Dermis microvascular lymphatic vessel endothelial cell (primary cell): Measurements from ENCODE around the gene KLHDC3. TPM values are rescaled to one million over a fixed set of nuclear protein-coding genes. Genes with fewer than 3 reads are reported as not detected.

ENCODE experiments used
- DNase-seq, 2 donors: peaks; one replicate each; pipeline versions ENCODE4 v3.0.0 to v3.0.0-alpha.2; 2010; ENCODE audit warnings: low read depth in 2 of 2
- total RNA-seq: library from RNA; depleted of rRNA; stranded (reverse); fragments of >200 nt; gene quantifications from 2 replicates; pipeline ENCODE4 v1.2.1, GENCODE V29; 2014

The KLHDC3 gene
- total RNA-seq, 1 donor from 2014 or later = 131 TPM

DNA sequence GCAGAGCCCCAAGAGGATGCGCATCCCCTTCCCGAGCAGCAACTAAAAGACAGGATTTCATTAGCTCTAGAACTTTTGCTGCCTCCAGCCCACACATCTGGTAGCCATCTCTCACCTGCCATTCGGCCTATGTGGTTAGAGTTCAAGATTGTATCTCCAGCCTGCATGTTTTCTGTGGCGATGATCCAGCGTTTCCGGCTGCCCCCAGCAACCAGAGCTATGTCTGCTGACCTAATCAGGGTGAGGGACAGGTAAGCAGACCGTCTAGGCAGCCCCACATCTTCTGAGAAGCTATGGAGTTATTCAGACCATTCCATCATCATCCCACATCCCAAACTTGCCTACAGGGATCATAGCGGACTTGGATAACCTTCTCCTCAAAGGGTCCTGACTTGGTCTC is 41.9 kb downstream of the KLHDC3 start:
- no peak for DNase-seq

DNA sequence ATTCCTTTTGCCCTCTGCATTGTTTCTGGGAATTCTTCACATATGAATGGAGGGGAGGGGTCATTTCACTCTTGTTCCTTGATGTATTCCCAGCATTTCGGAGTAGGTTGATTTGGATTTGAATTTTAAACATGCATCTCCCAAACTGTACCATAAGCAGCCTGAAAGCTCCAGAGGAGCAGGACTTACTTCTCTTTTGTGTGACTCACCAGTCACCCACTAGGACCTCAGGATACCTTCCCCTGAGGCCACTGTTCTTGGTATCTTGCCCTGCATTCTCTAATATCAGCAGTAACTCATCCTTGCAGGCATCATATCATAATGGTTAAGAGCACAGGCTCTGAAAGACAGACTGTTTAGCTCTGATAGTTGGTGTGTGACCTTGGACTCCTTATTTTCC is 44.5 kb downstream of the KLHDC3 start:
- no peak for DNase-seq

DNA sequence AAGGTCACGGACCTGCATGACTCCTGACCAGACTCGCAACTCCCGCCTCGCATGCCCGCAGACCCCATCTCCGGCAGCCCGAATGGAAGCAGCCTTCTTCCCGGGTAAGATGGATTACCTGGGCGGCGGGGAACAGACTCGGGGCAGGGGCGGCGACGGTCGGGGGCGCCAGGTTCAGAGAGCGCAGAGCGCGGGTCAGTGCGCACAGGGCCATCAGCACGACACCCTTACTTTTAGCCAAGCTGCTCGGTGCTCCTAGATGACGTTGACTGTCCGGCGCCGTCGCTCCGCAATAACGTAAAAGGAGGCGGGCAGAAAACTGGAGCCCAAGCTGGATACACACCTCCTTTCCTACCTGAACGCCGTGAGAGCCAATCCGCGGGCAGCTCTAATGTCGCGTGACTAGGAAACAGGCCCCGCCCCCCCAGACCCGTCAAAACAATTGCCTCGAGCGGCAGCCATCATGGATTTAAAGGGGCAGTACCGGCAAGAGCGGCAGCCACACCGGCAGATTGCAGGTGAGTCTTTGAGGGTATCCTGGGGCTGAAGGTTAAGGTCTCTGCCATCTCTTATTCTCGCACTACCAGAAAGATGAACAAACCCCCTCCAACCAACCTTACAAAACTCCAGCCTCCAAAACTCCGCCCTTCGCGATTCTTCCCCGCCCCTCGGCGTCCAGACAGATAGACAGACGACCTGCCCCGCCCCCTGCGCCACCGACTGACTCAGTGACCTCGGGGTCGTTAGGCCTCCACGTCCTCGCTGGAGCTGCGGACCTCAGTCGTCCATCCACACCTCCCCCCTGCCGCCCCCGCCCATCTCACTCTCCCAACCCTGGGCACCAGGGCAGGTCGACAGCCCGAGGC is 45.4 kb downstream of the KLHDC3 start, which contains the start of the genes KLC4 and MRPL2:
Gene KLC4 (plus strand): TSS at position 464 of the 866 bp plus-strand sequence. CDS start 1,705 bp downstream, outside the sequence.
Gene MRPL2 (minus strand): TSS at position 267 of the 866 bp plus-strand sequence. CDS start 53 bp downstream, at position 214.
- DNase-seq = peak; percentile 97 to 99

DNA sequence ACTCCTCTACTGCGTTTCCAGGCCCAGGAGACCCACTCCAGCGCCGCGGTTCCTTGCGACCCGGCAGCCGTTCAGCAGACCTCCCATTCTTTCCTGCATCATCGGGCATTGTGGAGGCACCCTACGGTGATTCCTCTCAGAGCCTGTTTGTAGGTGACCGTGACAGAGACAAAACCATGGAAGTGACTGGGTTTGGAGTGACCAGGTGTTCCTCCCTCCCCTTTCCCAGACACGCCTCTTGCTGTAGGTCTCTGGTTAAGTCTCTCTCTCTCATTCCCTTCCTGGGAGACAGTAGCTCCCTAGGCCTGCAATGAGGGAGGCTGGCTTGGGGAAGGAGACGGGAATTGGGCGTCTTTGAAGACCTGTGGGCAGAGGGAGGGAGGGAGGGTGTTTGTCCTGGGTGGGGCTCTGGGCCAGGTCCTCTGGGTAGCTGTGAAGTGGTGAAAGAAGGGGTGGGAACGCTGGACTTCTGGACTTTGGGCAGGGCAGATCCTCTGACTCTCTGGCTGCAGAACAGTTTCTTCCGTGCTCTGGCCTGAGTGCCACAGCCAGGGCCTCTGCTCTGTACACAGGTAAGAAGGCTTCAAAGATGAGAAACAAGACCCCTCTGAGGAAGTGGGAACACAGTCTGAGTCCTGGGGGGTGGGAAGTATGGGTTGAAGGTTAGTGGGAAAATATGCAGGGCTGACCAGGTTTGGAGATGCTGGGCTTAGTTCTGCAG is 46.1 kb downstream of the KLHDC3 start:
- no peak for DNase-seq

DNA sequence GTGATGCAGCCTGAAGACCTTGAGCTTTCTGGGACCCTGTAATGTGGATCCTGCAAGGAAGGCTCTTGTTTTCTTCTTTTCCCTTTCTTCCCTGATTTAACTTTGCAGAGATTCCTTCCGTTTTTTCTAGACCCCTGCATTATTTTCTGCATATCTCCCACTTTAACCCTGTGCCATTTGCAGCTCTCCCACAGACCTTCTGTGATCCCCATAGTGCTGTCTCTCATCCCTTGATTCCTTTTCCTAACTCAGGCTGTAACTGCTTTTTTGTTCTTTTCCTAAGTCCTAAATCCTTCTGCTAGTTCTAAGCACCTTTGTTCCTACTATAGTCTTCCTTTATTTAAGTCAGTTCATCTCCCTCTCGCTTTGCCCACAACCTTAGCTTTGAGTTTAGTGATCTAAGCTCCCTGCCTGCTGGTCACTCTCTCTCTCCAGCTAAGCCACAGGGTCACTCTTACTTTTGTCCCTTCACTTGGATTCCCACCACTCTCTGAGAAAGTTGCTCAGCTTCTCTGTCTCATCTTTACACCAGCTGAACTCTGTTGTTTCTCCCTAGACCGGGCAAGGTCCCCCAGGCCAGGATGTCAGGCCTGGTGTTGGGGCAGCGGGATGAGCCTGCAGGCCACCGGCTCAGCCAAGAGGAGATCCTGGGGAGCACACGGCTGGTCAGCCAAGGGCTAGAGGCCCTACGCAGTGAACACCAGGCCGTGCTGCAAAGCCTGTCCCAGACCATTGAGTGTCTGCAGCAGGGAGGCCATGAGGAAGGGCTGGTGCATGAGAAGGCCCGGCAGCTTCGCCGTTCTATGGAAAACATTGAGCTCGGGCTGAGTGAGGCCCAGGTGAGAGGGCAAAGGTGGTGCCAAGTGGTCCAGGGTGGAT is 46.9 kb downstream of the KLHDC3 start:
- DNase-seq = no peak

DNA sequence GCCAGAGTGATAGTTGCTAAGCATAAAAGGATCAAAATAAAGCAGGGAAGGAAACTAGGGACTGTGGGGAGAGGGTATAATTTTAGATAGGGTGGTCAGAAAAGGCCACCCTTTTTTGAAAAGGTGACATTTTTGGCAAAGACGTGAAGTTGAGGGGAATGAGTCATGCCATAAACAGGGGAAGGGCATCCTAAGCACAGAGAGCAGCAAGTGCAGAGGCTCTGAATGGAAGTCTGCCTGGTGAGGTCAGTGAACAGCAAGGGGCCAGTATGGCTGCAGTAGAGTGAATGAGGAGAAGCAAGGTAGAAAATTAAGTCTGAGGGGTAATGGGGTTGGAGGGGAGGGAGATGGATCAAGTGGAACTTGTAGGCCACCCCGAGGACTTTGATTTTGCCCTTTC is 47.8 kb downstream of the KLHDC3 start:
- no peak for DNase-seq

DNA sequence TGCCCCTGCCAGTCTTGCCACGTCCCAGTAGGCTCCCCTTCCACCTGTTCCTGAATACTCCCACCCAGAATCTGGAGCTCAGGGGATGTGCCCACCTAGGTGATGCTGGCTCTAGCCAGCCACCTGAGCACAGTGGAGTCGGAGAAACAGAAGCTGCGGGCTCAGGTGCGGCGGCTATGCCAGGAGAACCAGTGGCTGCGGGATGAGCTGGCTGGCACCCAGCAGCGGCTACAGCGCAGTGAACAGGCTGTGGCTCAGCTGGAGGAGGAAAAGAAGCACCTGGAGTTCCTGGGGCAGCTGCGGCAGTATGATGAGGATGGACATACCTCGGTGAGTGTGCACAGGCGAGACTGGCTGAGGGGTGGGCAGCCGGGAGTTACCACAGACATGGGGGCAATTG is 48.8 kb downstream of the KLHDC3 start:
- DNase-seq = no peak

DNA sequence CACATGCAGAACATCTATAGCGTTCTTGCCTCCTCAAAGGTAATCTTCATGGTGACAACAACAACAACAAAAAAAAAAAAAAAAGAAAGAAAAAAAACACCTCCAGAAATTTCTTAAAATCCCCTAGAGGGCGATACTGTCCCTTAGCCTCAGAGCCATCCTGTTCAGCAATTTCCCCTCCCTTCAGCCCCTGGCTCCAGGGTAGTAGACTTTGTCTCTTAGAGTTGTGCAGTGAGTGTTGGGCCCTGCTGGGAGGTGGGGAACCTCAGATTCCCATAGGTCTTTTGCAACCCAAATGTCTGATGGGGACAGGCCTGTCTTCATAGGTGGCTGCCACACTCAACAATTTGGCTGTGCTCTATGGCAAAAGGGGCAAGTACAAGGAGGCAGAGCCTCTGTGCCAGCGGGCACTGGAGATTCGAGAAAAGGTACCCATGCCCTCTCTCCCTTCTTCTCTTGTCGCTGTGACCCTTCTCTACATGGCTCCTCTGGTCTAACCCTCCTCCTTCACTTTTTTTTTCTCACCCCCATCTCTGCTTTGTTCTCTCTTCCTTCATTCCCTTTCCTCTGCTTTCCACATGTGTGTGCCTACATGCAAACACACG is 56.1 kb downstream of the KLHDC3 start:
- DNase-seq = peak; percentile 50 to 60

Other genes starting within 250 kb of the KLHDC3 start
- gene BICRAL, start 232.2 kb upstream of the KLHDC3 start, total RNA-seq = 3.0 and 5.6 TPM in 2 replicates
- gene RPL7L1, start 134.6 kb upstream of the KLHDC3 start, total RNA-seq = 85.9 and 86.1 TPM in 2 replicates
- gene PTCRA, start 98.2 kb upstream of the KLHDC3 start, total RNA-seq = not detected in 2 replicates
- 15.5 and 22.3 TPM in 2 replicates for gene CNPY3, start 84.8 kb upstream of the KLHDC3 start, total RNA-seq
- under 0.01 and 0.13 TPM in 2 replicates for gene GNMT, start 53.5 kb upstream of the KLHDC3 start, total RNA-seq
- gene PEX6, start 35.1 kb upstream of the KLHDC3 start, total RNA-seq = 23.0 and 29.7 TPM in 2 replicates
- gene PPP2R5D, start 29.7 kb upstream of the KLHDC3 start, total RNA-seq = 27.6 and 32.5 TPM in 2 replicates
- 35.3 and 39.2 TPM in 2 replicates for gene MEA1, start 303 bp upstream of the KLHDC3 start, total RNA-seq
- 72.3 and 84.3 TPM in 2 replicates for gene RRP36, start 7.4 kb downstream of the KLHDC3 start, total RNA-seq
- 18.7 and 27.9 TPM in 2 replicates for gene CUL7, start 39.6 kb downstream of the KLHDC3 start, total RNA-seq
- 11.8 and 13.1 TPM in 2 replicates for gene MRPL2, start 45.2 kb downstream of the KLHDC3 start, total RNA-seq
- gene KLC4, start 45.4 kb downstream of the KLHDC3 start, total RNA-seq = 14.2 and 17.6 TPM in 2 replicates
- 20.0 and 37.8 TPM in 2 replicates for gene PTK7, start 62.1 kb downstream of the KLHDC3 start, total RNA-seq
- 12.5 and 13.8 TPM in 2 replicates for gene SRF, start 157.0 kb downstream of the KLHDC3 start, total RNA-seq
- gene CUL9, start 167.9 kb downstream of the KLHDC3 start, total RNA-seq = 13.1 and 21.4 TPM in 2 replicates
- 52.0 and 63.5 TPM in 2 replicates for gene DNPH1, start 215.2 kb downstream of the KLHDC3 start, total RNA-seq
- not detected in 2 replicates for gene TTBK1, start 229.2 kb downstream of the KLHDC3 start, total RNA-seq